HG03196 (cell line): Measurements from ENCODE around the gene ZNF689.
A peak's percentile ranks its signal among the peaks of the same experiment; 100 is the strongest.

ENCODE experiments used
- ATAC-seq: cut with Tn5 transposase; IDR thresholded peaks from one replicate; pipeline ENCODE4 v1.9.1; 2021; ENCODE audit not compliant: unreplicated experiment

ZNF689 gene

DNA sequence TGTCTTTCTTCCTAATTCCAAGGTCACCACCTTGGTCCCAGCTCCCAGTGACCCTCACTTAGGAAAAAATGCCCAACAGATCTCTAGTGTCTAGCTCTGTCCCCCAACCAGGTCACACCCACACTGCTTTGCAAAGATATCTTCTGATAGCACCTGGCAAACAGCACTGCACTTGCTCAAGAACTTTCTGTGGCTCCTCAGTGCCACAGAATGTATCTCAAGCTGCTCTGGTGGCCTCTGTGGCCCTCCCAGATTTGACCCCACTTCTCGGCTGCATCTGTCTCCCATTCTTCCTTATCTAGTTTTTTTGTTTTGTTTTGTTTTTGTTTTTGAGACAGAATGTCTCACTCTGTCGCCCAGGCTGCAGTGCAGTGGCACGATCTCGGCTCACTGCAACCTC lies 43.7 kb downstream of the ZNF689 start:
- ATAC-seq: no peak

DNA sequence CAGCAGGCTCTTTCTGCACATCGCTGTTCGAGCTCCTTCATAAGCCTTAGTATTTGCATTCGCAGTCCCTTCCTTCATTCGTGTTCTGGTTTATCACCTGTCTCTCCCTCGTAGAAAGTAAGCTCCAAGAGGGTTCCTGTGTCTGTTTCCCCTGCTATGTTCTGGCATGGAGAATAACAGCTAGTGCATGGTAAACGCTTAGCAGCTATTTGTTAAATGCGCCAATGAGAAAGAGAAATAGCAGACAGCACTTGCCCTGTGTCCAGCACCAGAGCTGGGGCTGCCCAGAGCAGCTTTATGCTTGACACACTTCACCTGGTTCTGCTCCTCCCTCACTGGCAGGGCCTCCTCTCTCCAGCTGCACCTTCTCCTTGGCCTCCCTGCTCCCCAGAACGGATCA lies 44.2 kb downstream of the ZNF689 start:
- no peak for ATAC-seq

DNA sequence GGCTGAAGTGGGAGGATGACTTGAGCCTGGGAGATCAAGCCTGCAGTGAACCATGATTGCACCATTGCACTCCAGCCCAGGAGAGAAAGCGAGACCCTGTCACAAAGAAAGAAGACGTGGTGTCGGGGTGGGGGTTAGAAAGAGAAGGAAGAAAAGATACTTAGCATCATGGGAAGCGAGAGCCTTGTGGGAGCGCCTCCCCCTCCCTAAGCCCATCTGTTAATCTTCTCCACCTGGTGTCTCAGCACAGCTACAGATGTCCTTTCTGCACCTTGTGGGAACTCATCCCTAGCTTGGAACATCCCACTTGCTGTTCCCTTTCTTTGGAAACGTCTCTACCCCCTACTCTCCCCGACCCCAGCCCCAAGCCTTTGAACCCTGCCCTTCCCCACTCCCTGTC lies 44.7 kb downstream of the ZNF689 start:
- no peak for ATAC-seq

DNA sequence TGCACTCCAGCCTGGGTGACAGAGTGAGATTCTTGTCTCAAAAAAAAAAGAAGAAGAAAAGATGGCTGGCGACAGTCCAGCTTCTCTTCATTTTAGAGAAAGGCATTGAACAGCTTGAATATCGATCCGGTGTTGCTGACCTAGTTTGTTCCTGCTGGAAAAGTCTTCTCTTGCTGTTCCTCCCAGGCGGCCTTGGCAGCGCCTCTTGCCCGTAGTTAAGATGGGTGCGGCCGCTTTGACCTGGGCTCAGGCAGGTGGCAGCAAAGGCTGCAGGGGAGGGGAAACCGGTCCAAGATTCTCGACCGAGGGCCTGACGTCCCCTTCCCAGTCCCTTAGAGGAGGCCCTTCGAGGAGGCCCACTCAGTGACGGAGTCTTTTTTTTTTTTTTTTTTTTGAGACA lies 48.2 kb downstream of the ZNF689 start:
- ATAC-seq: no peak

DNA sequence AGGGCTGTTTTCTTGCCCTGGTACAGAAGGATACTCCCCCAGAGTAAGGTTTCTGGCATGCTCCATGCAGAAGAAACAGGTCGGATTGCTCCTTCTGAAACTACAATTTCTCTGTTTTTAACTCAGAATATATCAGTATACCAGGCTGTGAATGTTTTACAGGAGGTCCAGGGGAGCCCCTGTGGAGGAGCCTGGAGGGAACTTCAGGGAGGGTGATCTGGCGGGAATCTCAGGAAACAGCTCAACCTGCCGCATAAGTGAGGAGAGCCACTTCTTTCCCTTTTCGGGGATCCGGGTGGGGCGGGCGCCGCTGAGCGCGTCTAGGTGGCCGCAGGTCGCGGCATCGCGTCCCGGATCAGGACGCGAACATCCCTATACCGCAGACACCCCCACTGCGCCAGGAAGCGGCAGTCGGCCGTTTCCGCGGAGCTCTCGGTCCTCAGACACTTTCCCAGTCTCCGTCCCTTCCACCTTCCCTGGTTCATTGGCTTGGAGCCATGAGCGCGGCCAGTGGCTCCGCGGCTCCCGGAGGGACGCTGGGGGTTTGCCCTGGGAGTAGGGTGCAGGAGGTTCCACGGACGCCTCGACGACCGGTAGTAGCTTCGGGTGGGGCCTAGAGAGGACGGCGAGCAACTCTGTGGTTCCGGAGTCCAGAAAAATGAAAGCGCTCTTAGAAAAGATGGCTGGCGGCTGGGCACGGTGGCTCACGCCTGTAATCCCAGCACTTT lies 48.9 kb downstream of the ZNF689 start:
- no peak for ATAC-seq

DNA sequence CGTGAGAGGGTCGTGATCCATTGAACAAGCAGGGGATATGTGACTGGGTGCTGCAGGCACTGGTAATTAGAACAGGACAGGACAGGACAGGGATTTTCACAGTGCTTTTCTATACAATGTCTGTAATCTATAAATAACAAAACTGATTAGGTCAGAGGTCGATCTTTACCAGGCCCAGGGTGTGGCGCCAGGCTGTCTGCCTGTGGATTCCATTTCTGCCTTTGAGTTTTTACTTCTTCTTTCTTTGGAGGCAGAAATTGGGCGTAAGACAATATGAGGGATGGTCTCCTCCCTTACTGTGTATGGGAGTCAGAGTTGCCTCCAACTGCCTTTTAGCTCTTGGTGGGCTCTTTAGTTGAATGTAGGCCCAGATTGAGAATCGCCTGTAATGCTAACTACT lies 50.5 kb downstream of the ZNF689 start:
- no peak for ATAC-seq

DNA sequence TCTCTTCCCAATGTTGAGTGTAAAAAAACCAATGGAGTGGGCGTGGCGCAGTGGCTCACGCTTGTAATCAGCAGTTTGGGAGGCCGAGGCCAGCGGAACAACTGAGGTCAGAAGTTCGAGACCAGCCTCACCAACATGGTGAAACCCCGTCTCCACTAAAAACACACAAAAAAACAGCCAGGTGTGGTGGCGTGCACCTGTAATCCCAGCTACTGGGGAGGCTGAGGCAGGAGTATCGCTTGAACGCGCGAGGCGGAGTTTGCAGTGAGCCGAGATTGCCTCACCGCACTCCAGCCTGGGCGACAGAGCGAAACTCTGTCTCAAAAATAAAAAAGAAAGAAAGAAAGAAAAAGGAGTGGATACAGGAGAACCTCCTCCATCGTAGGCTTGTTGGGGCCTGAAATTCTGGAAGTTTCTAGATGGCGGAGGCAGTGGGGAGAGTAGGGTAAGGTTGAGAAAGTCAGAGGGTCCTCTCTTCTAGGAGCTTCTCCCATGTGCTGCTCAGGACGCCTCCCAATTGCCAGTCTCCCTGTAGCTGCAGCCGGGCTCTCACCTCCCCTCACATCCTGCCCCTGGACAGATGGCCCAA lies 51.3 kb downstream of the ZNF689 start:
- no peak for ATAC-seq

DNA sequence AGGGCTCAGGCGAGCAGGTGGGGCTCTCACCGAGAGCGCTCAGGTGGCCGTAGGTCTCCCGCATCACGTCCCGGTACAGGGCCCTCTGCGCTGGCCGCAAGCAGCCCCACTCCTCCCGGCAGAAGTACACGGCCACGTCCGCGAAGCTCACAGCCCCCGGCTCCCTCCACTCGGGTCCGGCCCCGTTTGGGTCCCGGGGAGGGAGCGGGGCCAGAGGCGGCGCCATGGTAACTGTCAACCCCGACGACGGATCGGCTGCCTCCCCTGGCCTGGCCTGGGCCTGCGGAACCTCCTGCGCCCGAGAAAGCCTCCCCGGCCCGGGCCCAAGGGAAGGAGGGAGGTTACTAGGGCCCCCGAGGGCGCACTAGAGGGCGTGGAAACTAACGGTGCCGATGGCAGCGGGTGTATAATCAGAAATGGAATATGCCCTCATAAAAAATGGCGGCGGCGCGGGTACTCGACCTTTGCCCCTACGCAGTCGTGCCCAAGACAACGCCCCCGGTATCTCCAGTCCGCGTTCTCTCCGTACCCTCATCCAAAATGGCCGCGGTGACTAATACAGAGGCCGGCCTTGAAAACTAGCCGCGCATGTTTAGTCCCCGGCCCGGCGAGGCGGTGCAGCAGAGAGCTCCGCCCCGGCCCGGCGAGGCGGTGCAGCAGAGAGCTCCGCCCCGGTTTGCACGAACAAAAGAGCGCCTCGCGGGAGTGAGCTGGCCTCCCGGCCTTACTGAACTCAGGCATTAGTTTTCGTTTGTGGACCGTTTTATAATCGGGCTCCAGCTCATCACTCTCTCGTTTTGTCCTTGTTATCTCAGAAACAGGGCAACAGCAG lies 52.0 kb downstream of the ZNF689 start, which contains the start of gene ZNF764:
Gene ZNF764, minus strand, starts transcription at position 418 of the 832 bp plus-strand sequence. Its CDS starts 192 bp downstream, at position 226.
- ATAC-seq: peak; percentile 89

DNA sequence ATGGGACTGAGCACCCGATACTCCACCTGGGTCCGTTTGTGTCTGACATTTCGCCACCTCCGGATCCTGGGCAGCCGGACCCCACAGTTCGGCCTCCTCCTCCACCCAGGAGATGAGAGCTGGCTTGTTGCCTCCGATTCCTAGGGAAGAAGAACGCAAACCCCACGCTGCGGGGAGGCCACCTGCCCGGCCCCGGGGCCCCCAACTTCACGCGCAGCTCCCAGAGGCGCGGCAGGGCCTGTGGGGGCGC lies 52.6 kb downstream of the ZNF689 start:
- peak; percentile 13 for ATAC-seq

DNA sequence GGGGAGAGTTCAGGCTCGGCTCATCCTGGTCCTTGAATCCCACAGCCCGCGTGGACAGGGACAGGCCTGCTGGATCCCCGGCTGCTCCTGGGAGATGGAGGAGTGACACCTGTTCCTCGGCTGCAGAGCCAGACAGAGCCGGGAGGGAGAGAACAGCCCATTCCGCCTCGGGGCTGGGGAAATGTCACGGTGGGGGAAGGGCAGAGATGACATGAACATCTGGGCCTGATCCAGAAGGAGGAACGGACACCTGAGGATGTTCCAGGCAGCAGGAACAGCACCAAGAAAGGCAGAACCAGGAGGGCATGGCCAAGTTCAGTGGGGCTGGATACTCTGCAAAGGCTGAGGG lies 54.1 kb downstream of the ZNF689 start:
- no peak for ATAC-seq

DNA sequence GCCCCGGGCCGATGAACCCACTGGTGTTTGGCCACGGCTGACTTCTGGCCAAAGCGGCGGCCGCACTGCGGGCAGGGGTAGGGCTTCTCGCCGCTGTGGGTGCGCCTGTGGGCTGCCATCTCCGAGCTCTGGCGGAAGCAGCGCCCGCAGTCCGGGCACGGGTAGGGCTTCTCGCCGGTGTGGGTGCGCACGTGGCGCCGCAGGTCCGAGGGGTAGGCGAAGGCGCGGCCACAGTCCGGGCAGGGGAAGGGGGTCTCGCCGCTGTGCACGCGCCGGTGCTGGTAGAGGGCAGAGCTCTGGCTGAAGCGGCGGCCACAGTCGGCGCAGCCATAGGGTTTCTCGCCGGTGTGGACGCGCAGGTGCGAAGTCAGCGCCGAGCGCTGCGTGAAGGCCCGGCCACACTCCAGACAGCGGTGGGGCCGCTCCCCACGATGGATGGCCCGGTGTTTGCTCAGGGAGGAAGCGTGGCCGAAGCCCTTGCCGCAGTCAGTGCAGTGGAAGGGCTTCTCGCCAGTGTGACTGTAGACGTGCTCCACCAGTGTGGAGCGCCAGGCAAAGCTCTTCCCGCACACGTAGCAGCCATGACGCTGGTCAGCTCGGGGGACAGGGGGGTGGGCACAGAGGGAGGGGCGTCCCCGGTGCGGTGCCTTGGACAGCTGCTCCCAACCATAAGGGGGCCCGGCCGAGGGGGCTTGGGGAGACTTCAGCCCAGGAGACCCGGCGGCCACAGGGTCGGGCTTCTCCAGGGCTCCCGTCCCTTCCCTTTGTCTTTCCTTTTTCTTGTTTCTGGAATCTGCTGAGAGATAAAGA lies 54.7 kb downstream of the ZNF689 start:
- ATAC-seq: no peak

DNA sequence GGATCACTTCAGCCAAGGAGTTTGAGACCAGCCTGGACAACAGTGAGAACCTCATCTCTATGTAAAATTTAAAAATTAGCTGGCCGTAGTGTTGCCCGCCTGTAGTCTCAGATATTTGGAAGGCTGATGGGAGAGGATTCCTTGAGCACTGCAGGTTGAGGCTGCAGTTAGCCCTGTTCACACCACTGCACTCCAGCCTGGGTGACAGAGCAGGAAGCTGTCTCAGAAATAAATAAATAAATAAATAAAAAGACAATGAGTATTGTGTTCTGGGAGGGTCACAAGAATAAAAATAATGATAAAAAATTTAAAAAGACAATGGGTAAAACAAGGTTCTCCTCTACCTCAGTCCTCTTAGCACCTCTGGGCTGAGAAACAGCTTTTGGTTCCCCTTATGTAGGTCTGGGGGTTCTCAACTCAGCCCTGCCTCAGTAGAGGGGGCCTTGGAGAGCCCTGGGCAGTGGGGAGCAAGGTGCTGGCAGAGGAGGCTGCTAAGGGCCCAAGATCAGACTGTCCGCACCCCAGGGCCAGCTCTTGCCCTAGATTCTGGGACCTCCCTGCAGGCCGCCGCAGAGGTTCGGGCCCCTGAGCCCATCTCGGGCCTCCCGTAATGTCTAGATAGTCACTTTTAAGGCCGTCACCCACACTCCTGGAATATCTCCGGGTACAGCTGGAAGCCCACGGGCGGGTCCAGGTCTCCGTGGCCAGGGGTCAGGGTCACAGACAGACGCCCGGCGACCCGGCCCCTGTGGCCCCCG lies 55.5 kb downstream of the ZNF689 start:
- no peak for ATAC-seq

DNA sequence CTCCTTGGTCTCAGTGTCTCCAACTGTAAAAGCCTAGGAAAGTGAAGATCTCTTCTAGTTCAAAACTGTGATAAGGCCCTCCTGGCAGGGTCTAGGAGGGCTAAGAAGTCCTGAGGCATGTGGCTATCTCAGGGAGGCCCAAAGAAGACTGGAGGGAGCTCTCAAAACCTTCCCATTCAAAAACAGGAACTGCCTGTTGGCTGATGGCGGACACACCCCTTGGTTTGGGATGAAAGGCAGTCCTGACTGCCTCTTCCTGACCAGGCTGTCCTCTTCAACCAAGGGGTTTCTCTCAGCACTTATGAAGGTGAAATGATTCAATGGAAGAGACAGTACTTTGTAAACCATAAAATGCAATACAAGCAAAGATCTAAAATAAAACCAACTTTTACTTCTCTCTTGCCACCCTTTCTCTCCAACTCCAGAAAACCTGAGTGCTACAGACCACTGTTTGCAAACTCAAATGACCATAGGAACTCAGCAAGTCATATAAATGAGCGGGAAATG lies 56.7 kb downstream of the ZNF689 start:
- ATAC-seq: no peak

DNA sequence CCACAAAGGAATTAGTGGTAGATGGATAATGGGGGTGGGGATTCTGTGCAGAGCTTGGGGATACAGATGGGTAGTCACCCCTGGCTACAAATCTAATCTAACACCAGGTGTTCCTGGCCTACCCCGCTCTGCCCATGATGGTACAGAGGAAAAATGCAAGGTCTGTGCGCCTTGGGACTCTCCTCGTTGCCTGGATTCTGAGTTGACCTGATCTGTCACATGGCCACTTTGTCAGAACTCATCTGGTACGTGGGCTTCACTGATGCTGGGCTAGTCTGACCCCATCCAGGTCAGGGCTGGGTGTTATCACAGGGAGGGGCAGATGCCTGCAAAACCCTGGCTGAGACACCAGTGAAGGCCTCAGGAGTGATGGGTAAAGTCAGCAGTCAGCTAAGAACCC lies 57.2 kb downstream of the ZNF689 start:
- no peak for ATAC-seq
